Measurements from ENCODE around the gene ANO6. TPM values are rescaled to one million over a fixed set of nuclear protein-coding genes. Genes with fewer than 3 reads are reported as not detected.

ANO6 gene
- total and polyA plus RNA-seq, 4 donors, result 18.6 to 52.3 (median 29.1) TPM

- Histone ChIP-seq H3K4me3 (ENCODE audit: low read depth in 1 of 3, low read length in 3 of 3) (no peak overlapping the region), H3K9me3 (ENCODE audit: control insufficient read depth in 4 of 4, low read length in 3 of 4) (no peaks in the 10 kb centered on the region), H3K27ac (ENCODE audit: low read depth in 1 of 2, low read length in 2 of 2) (peak overlapping the region in 1 of 2 donors; percentile 48), H3K4me1 (ENCODE audit: control insufficient read depth in 4 of 4, insufficient read depth in 4 of 4, low read length in 3 of 4) (peaks cover 0 to 12% (median 5%) of the 10 kb centered on the region in 4 donors), H3K27me3 (ENCODE audit: control insufficient read depth in 4 of 4, insufficient read depth in 4 of 4, low read length in 3 of 4) (no peaks in the 10 kb centered on the region), H3K36me3 (ENCODE audit: control insufficient read depth in 4 of 4, insufficient read depth in 3 of 4, low read depth in 1 of 4, low read length in 3 of 4) (peaks cover 0 to 6% (median 1%) of the 10 kb centered on the region in 4 donors), H3K9ac (ENCODE audit: low read depth in 1 of 2, low read length in 2 of 2) (no peak overlapping the region)
- WGBS, result 50% methylated on average over 1 of the region's 1 CpG
- TF ChIP-seq JUND (IDR thresholded peaks at IDR 0.05) (peak; percentile 78 to 84), RAD21 (IDR thresholded peaks at IDR 0.05) (peak; percentile 61 to 73), GABPA (IDR thresholded peaks at IDR 0.05 in 1 of 2, conservative IDR thresholded peaks at IDR 0.05 in 1 of 2) (peak in 1 of 2 donors; percentile 50), ATF3 (IDR thresholded peaks at IDR 0.05) (peak; percentile 96), REST (IDR thresholded peaks at IDR 0.05) (peak; percentile 61), FOXA2 (IDR thresholded peaks at IDR 0.05) (peak; percentile 52), CTCF (IDR thresholded peaks at IDR 0.05; ENCODE audit: low read depth, low read length, missing input control) (no peak), NR2F2 (IDR thresholded peaks at IDR 0.05) (no peak), HNF4A (conservative IDR thresholded peaks at IDR 0.05) (peak; percentile 93 to 95), EGR1 (IDR thresholded peaks at IDR 0.05; ENCODE audit: low read depth in 2 of 2) (no peak), HNF4G (IDR thresholded peaks at IDR 0.05) (peak; percentile 80), RXRA (IDR thresholded peaks at IDR 0.05) (peak; percentile 83 to 90), TAF1 (conservative IDR thresholded peaks at IDR 0.05) (no peak), YY1 (IDR thresholded peaks at IDR 0.05) (peak; percentile 91), FOXA1 (IDR thresholded peaks at IDR 0.05) (peak; percentile 68), SP1 (IDR thresholded peaks at IDR 0.05) (peak; percentile 76), ZBTB33 (IDR thresholded peaks at IDR 0.05) (peak; percentile 73)
- TF ChIP-seq, protein P1, sequence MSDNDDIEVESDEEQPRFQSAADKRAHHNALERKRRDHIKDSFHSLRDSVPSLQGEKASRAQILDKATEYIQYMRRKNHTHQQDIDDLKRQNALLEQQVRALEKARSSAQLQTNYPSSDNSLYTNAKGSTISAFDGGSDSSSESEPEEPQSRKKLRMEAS (IDR thresholded peaks at IDR 0.05), result peak; percentile 90
- DNase-seq (ENCODE audit: low spot score), result no peak
Observed at GRCh38 chr12:45329238-45329637, 113.3 kb downstream of the ANO6 start.

Data from liver (tissue), 9 donors.